HUDEP-2 (cell line): ENCODE results near the gene DTNA.

Experiments
- DNase-seq, 76 experiments: peaks; one replicate each; lab custom pipeline; 2025; ENCODE audit not compliant: unreplicated experiment in 76 of 76; lab: John Stamatoyannopoulos, UW

DTNA gene

DNA sequence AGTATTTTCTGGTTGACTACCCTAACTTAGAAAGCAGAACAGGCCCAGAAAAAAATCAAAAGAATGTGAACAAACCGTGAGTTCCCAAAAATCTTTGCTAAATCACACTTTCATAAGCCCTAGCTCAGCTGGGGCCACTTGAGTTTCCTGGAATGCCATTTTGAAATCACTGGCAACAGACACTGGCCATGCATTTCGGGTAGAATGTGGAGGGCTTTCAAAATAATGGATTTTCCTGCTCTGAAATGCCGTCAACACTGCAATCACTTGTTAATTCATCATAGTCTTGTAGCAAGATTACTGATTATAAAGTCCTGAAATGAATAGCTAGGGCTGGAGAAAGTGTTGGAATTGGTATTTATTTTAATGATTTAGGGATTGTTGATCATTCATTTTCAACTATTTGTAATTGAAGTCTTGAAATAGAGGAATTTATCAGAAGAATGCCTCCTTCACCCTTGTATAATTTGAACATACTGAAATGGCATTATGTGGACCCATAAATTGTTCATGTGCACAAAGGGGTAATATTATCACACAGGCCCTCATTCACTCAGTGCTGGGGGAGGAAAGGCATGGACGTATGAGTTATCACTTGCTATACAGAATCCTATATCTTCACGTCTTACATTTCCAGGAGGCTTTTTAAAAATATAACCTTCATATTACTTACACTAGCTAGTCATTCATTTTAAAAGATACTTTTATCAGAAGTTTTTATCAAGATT is 134.8 kb downstream of the DTNA start:
- no peak for DNase-seq

DNA sequence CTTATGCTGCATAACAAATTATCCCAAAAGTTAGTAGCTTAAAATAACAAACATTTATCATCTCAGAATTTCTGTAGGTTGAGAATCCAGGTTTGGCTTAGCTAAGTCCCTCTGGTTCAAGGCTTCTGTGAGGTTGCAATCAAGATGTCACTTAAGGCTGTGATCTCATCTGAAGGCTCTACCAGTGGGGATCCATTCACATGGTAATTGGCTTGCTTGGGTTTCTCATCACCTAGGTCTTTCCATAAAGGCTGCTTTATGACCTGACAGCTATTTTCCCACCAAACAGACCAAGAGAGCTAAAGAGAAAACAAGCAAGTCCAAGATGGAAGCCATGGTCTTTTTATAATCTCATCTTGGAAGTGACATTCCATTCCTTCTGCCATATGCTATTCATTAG is 137.3 kb downstream of the DTNA start:
- DNase-seq: no peak

DNA sequence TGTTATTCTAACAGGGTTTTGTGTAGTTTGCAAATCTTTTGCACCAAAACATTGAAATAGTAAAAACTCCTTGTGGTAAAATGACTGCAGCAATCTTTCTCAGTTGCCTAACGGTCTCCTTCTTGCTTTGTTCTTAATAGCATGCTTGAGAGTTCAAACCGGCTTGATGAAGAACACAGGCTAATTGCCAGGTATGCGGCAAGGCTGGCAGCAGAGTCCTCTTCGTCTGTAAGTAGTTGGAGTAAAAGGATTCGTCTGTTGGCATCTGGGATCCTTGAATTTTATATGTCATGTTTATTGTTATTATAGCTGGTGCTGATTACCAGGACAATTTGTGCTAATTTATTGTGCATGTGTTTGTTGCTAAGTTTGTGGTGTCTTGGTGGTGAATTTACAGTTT is 138.1 kb downstream of the DTNA start:
- no peak for DNase-seq

DNA sequence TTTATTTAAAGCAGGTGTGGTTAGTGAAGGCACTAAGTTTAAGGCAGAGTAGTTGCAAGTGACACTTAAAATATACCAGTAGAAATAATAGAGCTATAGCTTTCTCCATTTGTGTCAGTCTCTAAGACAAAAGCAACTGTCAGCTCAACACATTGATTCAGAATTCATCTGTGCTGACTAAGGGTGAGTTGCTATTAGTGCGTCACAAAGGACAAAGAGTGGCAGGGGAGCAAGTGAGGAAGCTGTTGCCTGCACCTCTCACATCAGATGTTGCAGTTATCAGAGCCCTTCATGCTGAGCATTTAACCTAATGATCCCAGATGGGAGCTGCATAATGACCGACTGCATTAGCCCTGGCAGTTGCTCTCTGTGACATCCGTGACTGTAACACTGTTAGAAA is 138.6 kb downstream of the DTNA start:
- DNase-seq: no peak

GRCh38 chr18:34857320-34857719 is 147.2 kb downstream of the DTNA start:
- DNase-seq: no peak

DNA sequence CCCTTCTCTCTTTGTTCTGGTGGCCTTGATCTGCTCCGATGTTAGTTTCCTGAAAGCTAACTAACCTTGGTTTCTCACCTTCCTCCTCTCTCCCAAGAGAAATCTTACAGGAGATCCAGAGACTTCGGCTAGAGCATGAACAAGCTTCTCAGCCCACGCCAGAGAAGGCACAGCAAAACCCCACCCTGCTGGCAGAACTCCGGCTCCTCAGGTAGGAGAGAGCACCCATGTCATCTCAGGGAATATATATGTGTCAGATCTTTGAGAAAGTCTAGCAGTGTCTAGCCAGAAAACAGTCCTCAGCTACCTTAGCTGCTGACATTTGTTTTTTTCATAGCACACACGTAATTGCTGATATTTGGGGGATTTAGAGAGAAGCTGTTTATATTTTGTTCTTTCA is 148.1 kb downstream of the DTNA start:
- DNase-seq: no peak

GRCh38 chr18:34859496-34859895 is 149.4 kb downstream of the DTNA start:
- DNase-seq: no peak

GRCh38 chr18:34862561-34862960 is 152.5 kb downstream of the DTNA start:
- DNase-seq: no peak

- DNase-seq: no peak
These were observed 153.6 kb downstream of the DTNA start for GRCh38 chr18:34863702-34864101.

- DNase-seq: no peak
These were observed 154.9 kb downstream of the DTNA start for GRCh38 chr18:34864836-34865497.

GRCh38 chr18:34866310-34866709 is 156.2 kb downstream of the DTNA start:
- no peak for DNase-seq

- no peak for DNase-seq
These were observed 156.6 kb downstream of the DTNA start for GRCh38 chr18:34866739-34867138.

- no peak for DNase-seq
These were observed 157.4 kb downstream of the DTNA start for GRCh38 chr18:34867520-34867919.

DNA sequence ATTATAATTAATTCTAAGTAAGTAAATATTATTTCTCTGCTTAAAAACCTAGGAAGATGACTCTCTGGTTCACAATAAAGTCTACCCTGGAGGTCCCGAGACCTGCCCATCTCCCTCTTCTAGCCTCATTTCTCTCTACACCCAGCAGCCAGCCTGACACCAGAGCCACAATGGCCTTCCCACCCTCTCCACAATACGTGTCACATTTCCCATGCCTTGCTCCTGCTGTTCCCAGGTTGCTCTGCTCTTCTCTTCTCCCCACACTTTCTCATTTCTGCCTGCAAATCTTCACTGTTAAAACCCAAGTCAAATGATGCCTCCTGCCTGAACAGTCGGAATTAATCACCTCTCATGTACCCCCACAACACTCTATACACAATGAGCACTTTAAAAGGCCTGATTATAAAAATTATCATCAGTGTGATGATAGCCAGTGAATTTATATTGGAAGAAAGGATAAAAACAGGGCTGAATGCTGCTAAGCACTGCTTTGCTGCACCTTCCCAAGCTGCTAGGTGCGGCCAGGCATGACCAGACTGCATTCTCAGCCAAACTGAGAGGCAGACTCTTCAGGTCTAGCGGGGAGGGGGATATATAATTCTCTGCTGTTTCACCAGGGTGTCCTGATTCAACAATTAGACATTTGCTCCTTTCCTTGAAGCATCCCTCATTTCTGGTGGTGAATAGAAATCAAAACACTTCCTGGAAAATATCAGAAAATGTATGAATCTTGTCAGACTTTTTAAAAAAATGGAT is 160.6 kb downstream of the DTNA start:
- no peak for DNase-seq

DNA sequence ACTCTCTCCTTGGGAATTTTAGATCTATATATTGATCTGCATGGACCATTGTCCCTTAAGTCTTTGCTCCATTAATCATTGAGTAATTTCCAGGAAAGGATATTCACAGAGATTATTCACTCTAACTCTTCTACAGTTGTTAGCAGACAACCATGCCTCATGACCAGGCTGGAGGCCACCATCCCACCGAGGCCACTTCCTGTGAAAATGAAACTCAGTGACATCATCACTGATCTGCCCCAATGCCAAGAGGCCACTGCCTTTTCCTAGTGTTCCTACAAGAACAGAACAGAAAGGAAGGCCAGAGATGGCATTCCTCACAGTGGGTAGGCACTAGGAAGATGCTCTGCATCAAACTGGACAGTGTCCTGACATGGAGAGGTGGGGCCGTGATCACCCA is 161.3 kb downstream of the DTNA start:
- DNase-seq: no peak

DNA sequence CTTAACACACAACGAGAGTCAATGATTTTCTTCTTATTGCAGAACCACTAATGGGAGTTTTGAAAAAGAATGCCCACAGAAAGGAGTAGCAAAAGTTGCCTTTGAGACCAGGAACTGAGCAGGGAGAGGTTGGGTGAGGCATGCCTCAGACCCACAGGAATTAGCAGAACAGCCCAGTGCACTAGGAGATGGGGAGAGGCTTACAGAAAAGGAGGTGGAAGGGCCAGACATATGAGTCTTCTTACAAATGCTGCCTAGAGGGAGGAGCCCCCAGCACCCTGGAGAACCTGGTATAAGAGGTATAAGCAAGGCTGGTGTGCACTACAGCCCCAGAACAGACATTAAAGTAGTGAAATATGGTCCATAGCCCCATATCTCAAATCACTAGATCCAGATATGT is 162.0 kb downstream of the DTNA start:
- DNase-seq: no peak

DNA sequence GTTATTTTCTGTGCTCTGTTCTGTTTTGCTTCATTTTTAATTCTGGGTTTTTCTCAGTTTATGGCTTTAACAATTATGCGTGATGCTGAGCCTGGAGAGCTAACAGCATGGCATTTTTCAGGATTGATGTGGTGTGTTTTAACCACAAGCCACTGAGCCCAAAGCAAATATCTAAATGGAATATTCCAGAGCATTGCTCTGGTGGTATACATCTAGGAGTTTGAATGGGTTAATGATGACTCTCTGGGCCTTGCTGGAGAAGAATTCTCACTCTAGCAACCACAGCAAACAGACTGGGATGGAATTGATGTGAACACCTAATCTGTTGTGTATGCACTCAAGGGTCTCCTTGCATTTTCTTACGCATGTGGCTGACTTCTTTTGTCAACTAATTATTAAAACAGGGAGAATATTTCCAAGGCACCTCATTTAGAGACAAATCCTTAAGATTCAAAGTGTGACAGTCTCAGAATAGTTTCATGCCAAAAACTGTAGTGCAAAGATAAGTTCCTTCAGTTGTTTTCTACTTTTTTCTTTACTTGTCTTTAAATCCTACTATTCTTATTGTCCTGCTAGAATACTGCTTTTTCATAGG is 164.0 kb downstream of the DTNA start:
- DNase-seq: no peak

DNA sequence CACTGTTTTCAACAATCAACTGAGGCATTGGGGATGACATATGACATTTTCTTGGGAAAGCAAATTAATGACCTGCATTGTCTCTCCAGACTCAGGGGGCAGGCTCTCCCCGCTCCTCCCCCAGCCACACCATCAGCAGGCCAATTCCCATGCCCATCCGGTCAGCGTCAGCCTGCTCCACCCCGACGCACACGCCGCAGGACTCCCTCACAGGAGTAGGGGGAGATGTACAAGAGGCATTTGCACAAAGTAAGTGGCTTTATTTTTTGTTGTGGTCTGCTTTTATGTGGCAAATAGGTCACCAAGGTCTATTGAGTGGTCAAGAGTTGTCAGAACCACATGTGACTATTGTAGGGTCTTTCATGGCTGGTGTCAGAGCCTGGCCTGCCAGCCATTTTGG is 165.1 kb downstream of the DTNA start:
- DNase-seq: no peak

GRCh38 chr18:34880403-34880802 is 170.3 kb downstream of the DTNA start:
- no peak for DNase-seq

DNA sequence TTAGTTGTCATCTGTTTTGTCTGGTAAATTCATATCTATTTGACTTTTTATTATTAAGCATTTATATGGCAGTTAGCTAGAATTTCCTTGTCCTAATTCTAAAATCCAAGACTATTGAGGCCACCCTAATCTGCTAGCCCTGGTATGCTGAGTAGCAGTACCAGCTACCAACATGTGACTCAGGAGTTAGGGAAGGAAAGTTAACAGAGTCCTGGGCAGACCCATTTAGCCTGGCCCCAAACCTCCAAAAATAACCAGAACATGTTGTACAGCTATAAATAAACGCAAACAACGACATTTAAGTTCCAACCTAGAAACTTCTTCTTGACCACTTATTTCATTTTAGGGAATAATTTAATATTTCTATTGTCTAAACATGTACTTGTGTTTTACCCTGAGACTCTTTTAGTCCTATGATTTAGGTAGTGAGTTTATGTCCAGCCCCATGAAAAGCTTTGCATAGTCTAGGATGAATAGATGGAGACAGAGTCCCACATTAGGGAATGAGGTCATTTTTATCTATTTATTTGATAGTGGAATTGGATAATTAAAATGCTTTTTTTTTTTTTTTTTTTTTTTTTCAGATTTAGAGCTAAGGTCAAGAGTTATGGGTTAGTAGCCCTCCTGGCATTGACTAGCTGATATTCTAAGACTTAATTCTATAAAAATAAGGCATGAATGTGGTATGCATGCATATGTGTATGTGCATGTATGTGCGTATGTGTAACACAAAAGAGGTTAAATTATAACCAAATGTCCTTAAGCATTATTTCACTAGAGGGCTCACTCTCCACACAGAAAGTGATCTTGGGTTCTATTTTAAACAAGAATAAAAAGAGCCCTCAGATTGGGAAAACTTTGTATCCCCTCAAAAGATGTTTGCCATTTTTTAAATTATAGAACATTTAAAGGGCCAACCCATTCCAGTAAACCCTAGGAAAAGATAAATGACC is 171.1 kb downstream of the DTNA start:
- no peak for DNase-seq
